ENCODE results near the gene ST8SIA2. TPM values are rescaled to one million over a fixed set of nuclear protein-coding genes. Genes with fewer than 3 reads are reported as not detected.

Gene ST8SIA2
- total and polyA plus RNA-seq, 4 donors: not detected

GRCh38 chr15:92400980-92401787 is 7.5 kb downstream of the ST8SIA2 start:
- Histone ChIP-seq H3K9ac (ENCODE audit: low read depth in 1 of 2, low read length in 2 of 2) (no peak overlapping the region), H3K4me1 (ENCODE audit: control insufficient read depth in 4 of 4, insufficient read depth in 4 of 4, low read length in 3 of 4) (no peaks in the 10 kb centered on the region), H3K27ac (ENCODE audit: low read depth in 1 of 2, low read length in 2 of 2) (no peak overlapping the region), H3K27me3 (ENCODE audit: control insufficient read depth in 4 of 4, insufficient read depth in 4 of 4, low read length in 3 of 4) (peaks cover 3 to 9% (median 6%) of the 10 kb centered on the region in 4 donors), H3K9me3 (ENCODE audit: control insufficient read depth in 4 of 4, low read length in 3 of 4) (no peaks in the 10 kb centered on the region), H3K36me3 (ENCODE audit: control insufficient read depth in 4 of 4, insufficient read depth in 3 of 4, low read depth in 1 of 4, low read length in 3 of 4) (no peaks in the 10 kb centered on the region), H3K4me3 (ENCODE audit: low read depth in 1 of 3, low read length in 3 of 3) (no peak overlapping the region)
- DNase-seq (ENCODE audit: low spot score): no peak
- no peak for TF ChIP-seq FOXA1 (IDR thresholded peaks at IDR 0.05)
- TF ChIP-seq ZBTB33 (IDR thresholded peaks at IDR 0.05): no peak
- TF ChIP-seq HNF4G (IDR thresholded peaks at IDR 0.05): no peak
- no peak for TF ChIP-seq TAF1 (conservative IDR thresholded peaks at IDR 0.05)
- TF ChIP-seq GABPA (IDR thresholded peaks at IDR 0.05 in 1 of 2, conservative IDR thresholded peaks at IDR 0.05 in 1 of 2): no peak
- TF ChIP-seq REST (IDR thresholded peaks at IDR 0.05): no peak
- no peak for TF ChIP-seq JUND (IDR thresholded peaks at IDR 0.05)
- TF ChIP-seq HNF4A (conservative IDR thresholded peaks at IDR 0.05): no peak
- TF ChIP-seq SP1 (IDR thresholded peaks at IDR 0.05): no peak
- TF ChIP-seq ATF3 (IDR thresholded peaks at IDR 0.05): no peak
- no peak for TF ChIP-seq YY1 (IDR thresholded peaks at IDR 0.05)
- WGBS: 61% methylated on average over 26 of the region's 26 CpGs

- Histone ChIP-seq H3K27me3 (ENCODE audit: control insufficient read depth in 4 of 4, insufficient read depth in 4 of 4, low read length in 3 of 4) (peaks cover 3 to 5% (median 4%) of the 10 kb centered on the region in 4 donors), H3K27ac (ENCODE audit: low read depth in 1 of 2, low read length in 2 of 2) (no peak overlapping the region), H3K4me1 (ENCODE audit: control insufficient read depth in 4 of 4, insufficient read depth in 4 of 4, low read length in 3 of 4) (no peaks in the 10 kb centered on the region), H3K36me3 (ENCODE audit: control insufficient read depth in 4 of 4, insufficient read depth in 3 of 4, low read depth in 1 of 4, low read length in 3 of 4) (no peaks in the 10 kb centered on the region), H3K9me3 (ENCODE audit: control insufficient read depth in 4 of 4, low read length in 3 of 4) (no peaks in the 10 kb centered on the region), H3K9ac (ENCODE audit: low read depth in 1 of 2, low read length in 2 of 2) (no peak overlapping the region), H3K4me3 (ENCODE audit: low read depth in 1 of 3, low read length in 3 of 3) (no peak overlapping the region)
- no peak for DNase-seq (ENCODE audit: low spot score)
- 81% methylated on average over 5 of the region's 5 CpGs for WGBS
- TF ChIP-seq HNF4A (conservative IDR thresholded peaks at IDR 0.05) (no peak), MAX (IDR thresholded peaks at IDR 0.05) (no peak), REST (IDR thresholded peaks at IDR 0.05) (no peak), NR2F2 (IDR thresholded peaks at IDR 0.05) (no peak)
- TF ChIP-seq, protein P1, sequence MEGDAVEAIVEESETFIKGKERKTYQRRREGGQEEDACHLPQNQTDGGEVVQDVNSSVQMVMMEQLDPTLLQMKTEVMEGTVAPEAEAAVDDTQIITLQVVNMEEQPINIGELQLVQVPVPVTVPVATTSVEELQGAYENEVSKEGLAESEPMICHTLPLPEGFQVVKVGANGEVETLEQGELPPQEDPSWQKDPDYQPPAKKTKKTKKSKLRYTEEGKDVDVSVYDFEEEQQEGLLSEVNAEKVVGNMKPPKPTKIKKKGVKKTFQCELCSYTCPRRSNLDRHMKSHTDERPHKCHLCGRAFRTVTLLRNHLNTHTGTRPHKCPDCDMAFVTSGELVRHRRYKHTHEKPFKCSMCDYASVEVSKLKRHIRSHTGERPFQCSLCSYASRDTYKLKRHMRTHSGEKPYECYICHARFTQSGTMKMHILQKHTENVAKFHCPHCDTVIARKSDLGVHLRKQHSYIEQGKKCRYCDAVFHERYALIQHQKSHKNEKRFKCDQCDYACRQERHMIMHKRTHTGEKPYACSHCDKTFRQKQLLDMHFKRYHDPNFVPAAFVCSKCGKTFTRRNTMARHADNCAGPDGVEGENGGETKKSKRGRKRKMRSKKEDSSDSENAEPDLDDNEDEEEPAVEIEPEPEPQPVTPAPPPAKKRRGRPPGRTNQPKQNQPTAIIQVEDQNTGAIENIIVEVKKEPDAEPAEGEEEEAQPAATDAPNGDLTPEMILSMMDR (IDR thresholded peaks at IDR 0.05; ENCODE audit: low read depth, low read length, missing input control): no peak
Measured at GRCh38 chr15:92402751-92403150, 9.1 kb downstream of the ST8SIA2 start.
